Smooth muscle cell (in vitro differentiated cells): Measurements from ENCODE around the gene ZNF205. TPM values are rescaled to one million over a fixed set of nuclear protein-coding genes. Genes with fewer than 3 reads are reported as not detected.

Source experiments
- DNase-seq: peaks from one replicate; lab custom pipeline; 2025; ENCODE audit not compliant: unreplicated experiment; lab: John Stamatoyannopoulos, UW
- H2AFZ ChIP-seq: fragments of 200-600 bp; sonication (generic); 2 replicates; pipeline ENCODE4 v1.6.0; 2016; ENCODE audit warnings: antibody characterized with exemption, low read depth, mild to moderate bottlenecking
- H3F3A ChIP-seq: fragments of 200-600 bp; sonication (generic); 2 replicates; pipeline ENCODE4 v1.6.0; 2017; ENCODE audit warnings: antibody characterized with exemption, low read depth
- H3K27ac ChIP-seq: fragments of 200-600 bp; sonication (generic); 2 replicates; pipeline ENCODE4 v1.5.1; 2016; ENCODE audit warnings: low read depth, mild to moderate bottlenecking
- H3K27me3 ChIP-seq: fragments of 200-600 bp; sonication (generic); 2 replicates; pipeline ENCODE4 v1.6.1; 2016; ENCODE audit warnings: low read depth, mild to moderate bottlenecking
- H3K36me3 ChIP-seq: fragments of 200-600 bp; sonication (generic); 2 replicates; pipeline ENCODE4 v1.5.1; 2016; ENCODE audit warnings: low read depth
- H3K4me1 ChIP-seq: fragments of 200-600 bp; sonication (generic); 2 replicates; pipeline ENCODE4 v1.5.1; 2016; ENCODE audit warnings: low read depth
- H3K4me2 ChIP-seq: fragments of 200-600 bp; sonication (generic); 2 replicates; pipeline ENCODE4 v1.6.0; 2016; ENCODE audit warnings: mild to moderate bottlenecking
- H3K4me3 ChIP-seq: fragments of 200-600 bp; sonication (generic); 2 replicates; pipeline ENCODE4 v1.5.1; 2016; ENCODE audit warnings: mild to moderate bottlenecking
- H3K79me2 ChIP-seq: fragments of 200-600 bp; sonication (generic); 2 replicates; pipeline ENCODE4 v1.6.0; 2016; ENCODE audit warnings: low read depth, mild to moderate bottlenecking
- H3K9ac ChIP-seq: fragments of 200-600 bp; sonication (generic); 2 replicates; pipeline ENCODE4 v1.6.0; 2016; ENCODE audit warnings: low read depth
- H3K9me3 ChIP-seq: fragments of 200-600 bp; sonication (generic); replicated peaks from 2 replicates; pipeline ENCODE4 v1.5.1; 2016; ENCODE audit warnings: low read depth
- H4K20me1 ChIP-seq: fragments of 200-600 bp; sonication (generic); 2 replicates; pipeline ENCODE4 v1.6.0; 2016; ENCODE audit warnings: low read depth
- CTCF ChIP-seq: fragments of 200-600 bp; sonication (generic); IDR thresholded peaks from 2 replicates; pipeline ENCODE4 v1.5.1; 2017; ENCODE audit warnings: borderline replicate concordance, mild to moderate bottlenecking, antibody characterized with exemption; ENCODE audit not compliant: insufficient read depth, poor library complexity, severe bottlenecking
- WGBS: methylation state at CpG from one replicate; pipeline ENCODE4 v1.1.7; 2016; ENCODE audit warnings: low lambda C conversion rate; 5-methylcytosine and 5-hydroxymethylcytosine counted together
- polyA plus RNA-seq: library from polyadenylated mRNA; unstranded; fragments of >200 nt; fragmentation: Nextera tagmentation; extraction: Ambion mirVana; gene quantifications from 2 replicates; pipeline ENCODE4 v1.2.1, GENCODE V29; 2016
- total RNA-seq: library from RNA; depleted of rRNA; stranded (reverse); fragments of >200 nt; gene quantifications from 2 replicates; pipeline ENCODE4 v1.2.3, GENCODE V29; 2014

Gene ZNF205
- total and polyA plus RNA-seq, 2 experiments from 2014 or later = 7.2 to 11.9 TPM

- Histone ChIP-seq H3K4me1 (peaks cover 4% of the 10 kb centered on the region), H3K79me2 (no peaks in the 10 kb centered on the region), H3K27me3 (no peaks in the 10 kb centered on the region), H3K27ac (no peak overlapping the region), H3K9me3 (no peaks in the 10 kb centered on the region), H3K36me3 (no peaks in the 10 kb centered on the region), H3F3A (peaks cover 8% of the 10 kb centered on the region), H3K4me2 (no peak overlapping the region), H4K20me1 (no peaks in the 10 kb centered on the region), H3K9ac (no peak overlapping the region), H2AFZ (no peak overlapping the region), H3K4me3 (no peak overlapping the region)
- 90% methylated on average over 8 of the region's 8 CpGs for WGBS
- no peak for TF ChIP-seq CTCF
- DNase-seq = no peak
Observed at GRCh38 chr16:3122926-3123570, 10.7 kb downstream of the ZNF205 start.

- Histone ChIP-seq H3F3A (peaks cover 12% of the 10 kb centered on the region), H3K9ac (peak overlapping the region; percentile 28), H2AFZ (no peak overlapping the region), H3K27me3 (no peaks in the 10 kb centered on the region), H3K4me1 (peaks cover 7% of the 10 kb centered on the region), H3K36me3 (no peaks in the 10 kb centered on the region), H3K4me3 (peak overlapping the region; percentile 67), H3K27ac (peak overlapping the region; percentile 64), H3K4me2 (peak overlapping the region; percentile 86), H3K9me3 (no peaks in the 10 kb centered on the region), H3K79me2 (no peaks in the 10 kb centered on the region), H4K20me1 (peaks cover 3% of the 10 kb centered on the region)
- 2% methylated on average over 72 of the region's 72 CpGs for WGBS
- peak; percentile 21 for TF ChIP-seq CTCF
- DNase-seq = peak; percentile 88
Observed at GRCh38 chr16:3123986-3124886, 11.8 kb downstream of the ZNF205 start.

GRCh38 chr16:3127745-3128144 is 15.4 kb downstream of the ZNF205 start:
- Histone ChIP-seq H3K27ac (no peak overlapping the region), H3K4me1 (peaks cover 9% of the 10 kb centered on the region), H3K27me3 (no peaks in the 10 kb centered on the region), H3K9me3 (no peaks in the 10 kb centered on the region), H3K36me3 (no peaks in the 10 kb centered on the region), H3K4me3 (no peak overlapping the region), H3K4me2 (no peak overlapping the region), H3K9ac (no peak overlapping the region), H2AFZ (no peak overlapping the region), H3K79me2 (peaks cover 7% of the 10 kb centered on the region), H3F3A (peaks cover 12% of the 10 kb centered on the region), H4K20me1 (peaks cover 5% of the 10 kb centered on the region)
- no peak for TF ChIP-seq CTCF
- DNase-seq = no peak
- WGBS = 80% methylated on average over 6 of the region's 6 CpGs
